Renal cortex interstitium (tissue), 11 donors: ENCODE measurements around the gene BOC. TPM values are rescaled to one million over a fixed set of nuclear protein-coding genes. Genes with fewer than 3 reads are reported as not detected.
A peak's percentile ranks its signal among the peaks of the same experiment; 100 is the strongest.

ENCODE experiments used
- DNase-seq, 11 donors: peaks; one replicate each; pipeline ENCODE4 v3.0.0-alpha.2; 2013; ENCODE audit warnings: low read depth in 9 of 11, low spot score in 4 of 11; ENCODE audit errors: extremely low read depth in 1 of 11
- polyA plus RNA-seq, 3 donors: library from polyadenylated mRNA; unstranded; fragments of 120-200 nt; gene quantifications; one replicate each; pipeline ENCODE4 v1.2.1, GENCODE V29; 2013; ENCODE audit not compliant: insufficient read length in 3 of 3

BOC gene
- polyA plus RNA-seq, 3 donors, result 31.4 to 33.3 (median 32.8) TPM

DNA sequence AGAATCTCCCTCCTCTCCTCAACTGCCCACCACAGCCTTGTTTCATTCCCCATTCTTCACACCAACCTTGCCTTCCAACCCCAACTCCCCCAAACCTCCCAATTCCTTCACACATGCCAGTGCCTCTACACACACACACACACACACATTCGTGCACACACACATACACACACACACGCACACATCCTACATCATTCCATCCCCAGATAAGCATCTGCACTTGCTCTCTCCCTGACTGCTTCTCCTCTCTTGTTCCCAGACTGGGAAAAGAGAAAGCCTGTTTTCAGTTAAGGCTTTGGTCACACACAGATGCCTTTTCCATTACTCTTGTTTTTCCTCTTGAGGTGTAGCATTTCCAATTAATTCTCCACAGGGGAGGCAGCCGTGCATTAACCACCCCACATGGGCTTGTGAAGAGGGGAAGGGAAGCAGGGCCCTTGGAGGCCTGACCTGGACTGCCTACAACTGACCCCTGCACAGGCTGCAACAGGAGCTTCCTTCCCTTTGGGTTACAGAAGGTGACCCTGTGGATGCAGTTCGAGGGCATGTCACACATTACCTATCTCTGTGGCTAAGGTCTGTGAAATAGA is 32.0 kb upstream of the BOC start:
- no peak for DNase-seq

DNA sequence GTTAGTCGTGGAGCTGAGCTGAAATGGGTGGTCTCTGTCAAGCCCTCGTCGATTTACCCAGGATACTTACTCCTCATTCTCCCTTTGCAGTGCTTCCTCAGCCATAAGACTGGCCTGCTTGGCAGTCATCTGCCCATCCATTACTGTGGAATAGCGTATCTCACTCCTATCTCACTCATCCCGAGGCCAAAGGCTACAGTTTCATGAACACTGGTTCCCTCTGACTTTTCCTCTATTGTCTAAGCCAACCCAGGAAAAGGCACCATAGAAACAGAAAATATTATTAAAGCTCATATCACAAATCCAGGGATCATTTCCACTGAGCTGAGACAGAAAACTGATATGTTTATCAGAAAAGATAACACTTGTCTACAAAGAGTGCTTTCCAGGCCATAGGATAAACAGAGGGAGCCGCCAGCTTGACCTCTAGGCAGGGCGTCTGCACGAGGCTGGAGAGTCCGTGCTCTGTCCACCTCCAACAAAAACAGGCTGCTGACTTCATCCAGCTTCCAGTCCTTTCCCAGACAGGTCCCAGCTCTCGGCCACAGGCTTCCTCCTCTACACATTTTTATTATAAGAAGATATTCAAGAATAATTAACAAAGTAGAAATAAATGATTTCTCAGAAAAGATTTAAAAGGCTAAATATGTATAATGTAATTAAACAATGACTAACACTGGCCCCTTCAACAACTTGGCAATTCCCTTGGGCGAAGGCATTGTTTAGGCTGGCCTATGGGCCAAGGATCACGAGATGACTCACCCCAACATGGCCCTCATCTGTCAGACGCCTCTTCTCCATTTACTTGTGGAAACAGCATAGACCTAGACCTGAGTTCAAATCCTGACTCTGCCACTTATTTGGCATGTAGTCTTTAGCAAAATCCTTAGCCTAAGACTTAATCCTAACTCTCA is 27.4 kb upstream of the BOC start:
- DNase-seq, result no peak

DNA sequence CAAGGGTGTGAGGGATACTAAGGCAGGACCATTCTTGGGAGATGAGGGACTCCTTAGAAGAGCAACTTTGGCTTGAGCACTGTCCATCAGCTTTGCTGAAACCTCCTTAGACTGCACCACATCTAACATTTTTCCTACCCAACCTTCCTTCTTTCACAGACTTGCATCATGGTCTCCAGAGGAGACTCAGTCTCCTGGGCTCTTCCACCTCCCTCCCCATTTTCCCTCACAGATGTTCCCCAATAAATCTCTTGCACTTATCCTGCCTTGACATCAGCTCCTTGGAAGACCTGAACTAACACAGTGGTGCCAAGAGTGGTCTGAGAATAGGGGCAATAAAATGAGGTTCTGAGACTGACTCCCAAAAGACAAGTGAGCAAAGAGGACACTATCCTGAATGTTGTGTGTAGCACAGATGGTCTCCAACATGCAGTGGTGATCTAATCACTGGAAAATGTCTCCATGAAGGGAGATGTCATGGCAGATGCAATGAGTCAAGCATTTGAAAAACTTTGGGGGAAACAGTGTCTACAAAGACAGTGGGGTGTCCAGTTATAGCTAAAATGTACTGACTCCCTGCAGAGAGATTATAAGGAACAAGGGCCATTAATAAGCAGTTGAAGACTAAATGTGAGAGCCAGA is 26.0 kb upstream of the BOC start:
- no peak for DNase-seq

DNA sequence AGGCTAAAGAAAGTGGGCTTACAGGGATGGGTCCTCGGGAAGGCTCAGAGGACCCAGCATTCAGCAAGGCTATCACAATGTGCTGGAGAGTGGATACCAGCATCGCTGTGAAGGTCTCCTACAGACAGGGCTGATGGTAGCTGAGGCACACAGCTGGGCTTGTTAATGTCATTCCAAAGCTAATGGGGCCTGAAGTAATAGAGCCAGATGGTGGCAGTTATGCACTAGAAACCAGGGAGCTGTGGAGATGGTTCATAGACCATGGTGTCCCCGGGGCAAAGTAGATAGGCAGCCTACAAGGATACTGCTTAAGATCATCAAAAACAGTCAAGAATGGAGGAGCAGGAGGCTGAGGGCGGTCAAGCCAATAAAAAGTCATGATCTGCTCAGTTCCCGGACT is 24.8 kb upstream of the BOC start:
- no peak for DNase-seq

DNA sequence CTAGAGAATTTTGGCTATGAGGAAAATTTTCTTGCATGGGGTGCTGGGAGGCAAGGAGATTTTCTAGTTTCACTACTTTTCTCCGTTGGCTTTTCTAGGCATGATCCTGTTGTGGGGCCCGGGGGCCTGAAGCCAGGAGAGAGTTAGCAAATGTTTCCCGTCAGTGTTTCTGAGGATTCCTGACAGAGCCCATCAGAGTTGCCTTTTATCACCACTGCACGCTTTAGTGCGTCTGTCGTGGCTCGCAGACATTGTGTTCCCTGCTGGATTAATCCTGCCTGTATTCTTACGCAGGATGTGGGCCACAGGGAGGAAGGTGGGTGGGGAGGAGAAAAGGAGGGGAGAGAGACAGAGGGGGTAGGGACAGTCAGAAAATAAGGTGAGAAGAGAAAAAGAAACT is 18.1 kb upstream of the BOC start:
- peak in 1 of 11 donors; percentile 27 for DNase-seq

DNA sequence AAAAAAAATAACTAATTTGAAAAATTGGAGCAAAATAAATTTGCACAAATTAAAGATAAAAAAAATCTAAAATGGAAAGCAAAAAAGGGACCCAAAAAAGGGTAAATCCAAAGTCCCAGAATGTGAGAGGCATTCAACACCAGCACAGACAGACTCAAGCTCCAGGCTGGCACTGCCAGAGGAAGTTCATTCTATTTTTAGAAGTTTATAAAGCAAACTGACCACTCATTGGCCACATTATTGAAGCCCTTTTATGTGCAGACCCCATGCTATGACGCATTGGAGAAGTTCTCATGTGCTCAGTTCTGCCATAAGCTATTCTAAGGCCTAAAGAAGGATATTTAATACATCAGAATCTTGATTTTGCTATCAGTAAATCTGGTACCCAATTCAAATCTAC is 17.6 kb upstream of the BOC start:
- DNase-seq, result no peak

DNA sequence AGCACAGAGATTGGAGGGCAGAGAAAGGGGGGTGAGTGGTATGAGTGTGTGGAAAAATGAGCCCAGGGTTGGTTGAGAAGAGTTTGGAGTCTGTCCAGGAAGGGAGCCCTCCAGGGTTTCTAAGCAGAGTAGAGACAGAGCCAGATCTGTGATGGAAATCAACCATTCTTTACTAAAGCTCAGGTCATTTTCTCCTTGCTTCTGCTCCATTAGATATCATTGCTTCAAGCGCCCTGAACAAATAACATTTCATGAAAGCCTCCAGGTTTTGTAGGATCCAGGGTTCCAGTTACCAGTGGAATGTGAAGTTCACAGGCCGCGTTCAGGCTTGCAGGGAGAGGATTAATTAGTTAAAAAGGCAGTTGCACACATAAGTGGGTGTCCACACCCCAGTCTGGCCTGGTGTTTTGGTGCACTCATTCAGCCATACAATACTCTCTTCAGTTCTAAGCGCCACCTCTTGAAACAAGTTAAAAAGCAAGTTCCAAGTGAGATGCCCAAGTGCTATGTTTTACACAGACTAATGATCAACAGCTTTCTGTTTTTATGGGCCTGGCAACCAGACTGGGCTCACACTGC is 16.4 kb upstream of the BOC start:
- no peak for DNase-seq

DNA sequence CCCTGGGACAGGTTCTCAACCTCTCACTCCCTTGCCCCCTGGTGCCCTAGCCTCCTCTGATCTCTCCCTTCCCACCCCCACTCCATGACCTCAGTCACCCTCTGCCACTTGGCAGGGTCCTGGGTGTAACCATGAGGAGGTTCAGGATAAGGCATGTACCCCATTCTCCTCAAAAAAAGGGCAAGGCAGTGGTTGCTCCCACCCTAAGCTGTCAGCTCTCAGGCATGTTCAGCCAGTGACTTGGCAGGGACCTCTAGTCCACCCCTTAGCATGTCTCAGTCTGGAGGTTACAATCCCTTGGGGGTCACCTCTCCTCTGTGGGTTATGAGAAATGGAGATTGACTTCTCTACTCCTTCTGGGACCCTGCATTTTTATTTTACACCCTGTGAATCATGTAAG is 11.0 kb upstream of the BOC start:
- DNase-seq, result no peak

DNA sequence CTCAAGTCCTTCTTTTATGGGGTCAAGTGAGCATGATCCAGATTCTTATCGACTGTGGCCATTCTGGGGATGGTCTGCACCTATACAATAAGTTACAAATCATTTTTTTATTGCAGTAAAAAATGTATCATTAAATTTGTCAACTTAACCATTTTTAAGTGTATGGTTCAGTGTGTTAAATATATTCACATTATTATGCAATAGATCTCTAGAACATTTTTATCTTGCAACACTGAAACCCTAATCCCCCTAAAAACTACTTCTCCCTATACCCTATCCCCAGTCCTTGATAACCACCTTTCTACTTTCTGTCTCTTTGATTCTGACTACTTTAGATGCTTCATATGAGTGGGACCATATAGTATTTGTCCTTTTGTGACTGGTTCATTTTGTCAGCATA is 10.4 kb upstream of the BOC start:
- DNase-seq, result no peak

DNA sequence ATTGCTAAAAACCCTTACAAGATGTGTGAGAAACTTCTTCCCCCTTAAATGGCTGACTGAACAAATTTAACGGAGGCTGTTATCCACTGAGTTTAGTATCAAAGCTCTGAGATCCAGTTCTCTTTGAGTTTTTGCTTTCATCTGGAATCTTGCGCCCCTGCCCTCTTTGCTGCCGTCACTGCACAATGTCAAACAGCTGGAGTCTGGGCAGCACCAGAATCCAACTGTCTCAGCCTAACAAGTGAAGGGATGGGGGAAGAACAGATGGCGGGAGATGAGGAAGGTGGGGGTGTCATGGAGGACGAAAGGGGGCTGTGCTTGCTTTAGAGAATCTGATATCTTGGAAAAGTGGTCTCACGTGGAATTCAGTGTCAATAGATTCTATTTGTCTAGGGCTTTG is 7.0 kb upstream of the BOC start:
- DNase-seq, result no peak

DNA sequence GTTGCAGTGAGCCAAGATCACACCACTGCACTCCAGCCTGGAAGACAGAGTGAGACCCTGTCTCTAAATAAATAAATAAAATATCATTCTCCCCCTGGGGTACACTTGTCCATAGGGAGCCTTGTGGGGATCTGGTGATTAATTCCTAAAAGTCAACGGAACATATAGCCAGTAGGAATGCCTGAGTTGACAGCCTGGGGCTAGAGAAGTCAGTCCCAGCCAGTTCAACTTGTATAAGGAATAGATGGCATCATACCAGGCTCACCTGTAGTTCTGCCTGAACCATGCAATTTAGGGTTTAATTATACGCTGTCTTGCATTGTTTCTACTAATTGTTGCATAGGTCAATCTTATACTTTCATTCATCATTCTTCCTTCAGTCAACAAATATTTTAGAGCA is 5.9 kb upstream of the BOC start:
- DNase-seq, result no peak

DNA sequence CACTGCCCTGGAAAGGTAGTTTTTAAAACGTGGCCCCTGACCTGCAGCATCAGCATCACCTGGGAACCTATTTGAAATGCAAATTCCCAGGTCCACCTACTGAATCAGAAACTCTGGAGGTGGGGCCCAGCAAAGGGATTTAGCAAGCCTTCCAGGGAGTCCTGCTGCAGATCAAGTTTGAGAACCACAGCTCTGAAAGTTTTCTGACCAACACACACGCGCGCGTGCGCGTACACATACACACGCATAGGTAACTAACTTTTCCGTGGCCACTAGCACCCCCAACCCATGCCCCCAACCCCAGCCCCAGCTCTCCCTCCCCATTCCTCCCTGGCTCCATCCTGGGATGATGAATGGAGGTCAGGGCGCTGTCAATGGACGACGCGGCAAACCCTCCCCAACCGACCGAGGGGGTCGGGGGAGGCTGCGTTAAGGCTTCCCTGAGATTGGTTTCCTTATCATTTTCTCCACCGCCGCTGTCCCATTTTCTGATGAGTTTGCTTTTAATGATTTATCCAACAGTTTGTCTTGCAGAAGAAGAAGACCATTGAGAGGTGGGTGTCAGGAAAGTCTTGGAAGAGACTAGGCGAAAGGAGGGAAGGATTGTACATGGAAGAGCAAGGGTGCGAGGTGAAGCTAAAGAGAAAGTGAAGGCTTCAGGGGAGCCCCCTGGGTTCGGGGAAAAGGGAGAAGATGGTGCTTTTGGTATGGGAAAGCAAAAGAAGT is 590 bp upstream of the BOC start:
- peak in 6 of 11 donors; percentile 31 to 81 (median 50) for DNase-seq

DNA sequence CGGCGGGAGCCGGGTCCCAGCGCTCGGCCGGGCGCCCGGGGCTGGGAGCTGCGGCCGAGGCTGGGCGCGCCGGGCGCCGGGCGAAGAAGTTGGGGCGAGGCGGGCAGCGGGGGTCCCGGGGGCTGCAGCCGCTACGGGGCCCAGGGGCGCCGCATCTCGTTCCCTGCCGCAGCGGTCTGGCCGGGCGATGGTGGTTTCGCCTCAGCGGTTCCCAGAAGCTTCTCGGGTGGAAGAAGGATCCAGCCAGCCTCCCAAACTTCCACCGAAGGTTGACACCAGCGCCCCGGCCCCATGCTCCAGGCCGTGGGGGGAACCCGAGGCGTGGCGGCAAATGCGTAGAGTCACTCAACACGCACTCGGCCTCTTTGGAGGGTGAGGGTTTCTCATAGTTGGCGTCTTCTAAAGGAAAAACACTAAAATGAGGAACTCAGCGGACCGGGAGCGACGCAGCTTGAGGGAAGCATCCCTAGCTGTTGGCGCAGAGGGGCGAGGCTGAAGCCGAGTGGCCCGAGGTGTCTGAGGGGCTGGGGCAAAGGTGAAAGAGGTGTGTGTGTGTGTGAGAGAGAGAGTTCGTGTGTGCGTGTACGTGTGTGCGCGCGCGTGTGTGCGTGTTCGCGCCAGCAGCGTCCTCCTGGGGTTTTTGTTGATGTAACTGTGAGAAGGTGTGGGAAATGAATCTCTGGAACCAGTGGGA is 940 bp downstream of the BOC start:
- peak in 2 of 11 donors; percentile 35 to 45 for DNase-seq

DNA sequence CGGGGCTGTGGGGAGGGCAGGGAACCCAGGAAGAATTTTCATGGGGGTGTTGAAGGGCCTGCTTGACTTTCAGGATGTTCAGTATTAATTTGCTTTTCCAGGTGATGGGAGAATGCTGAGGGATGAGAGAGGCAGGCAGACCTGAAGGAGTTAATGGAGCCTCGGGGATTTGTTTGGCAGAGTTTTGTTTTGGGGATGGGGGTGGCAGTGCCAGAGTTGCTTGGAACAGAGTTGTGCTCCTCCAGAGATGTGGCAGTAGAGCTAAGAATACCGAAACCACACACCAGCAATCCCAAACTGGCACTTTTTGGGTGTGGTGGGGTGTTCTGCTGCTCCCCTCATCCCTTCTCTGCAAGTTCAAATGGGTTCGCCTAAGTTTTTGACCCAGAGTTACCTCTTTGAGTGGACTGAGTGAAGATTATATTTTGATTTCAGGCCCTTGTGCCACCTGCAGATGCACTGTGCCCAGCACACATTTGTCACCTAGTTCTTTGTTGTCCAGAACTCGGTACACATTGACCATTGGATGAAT is 1.6 kb downstream of the BOC start:
- no peak for DNase-seq

DNA sequence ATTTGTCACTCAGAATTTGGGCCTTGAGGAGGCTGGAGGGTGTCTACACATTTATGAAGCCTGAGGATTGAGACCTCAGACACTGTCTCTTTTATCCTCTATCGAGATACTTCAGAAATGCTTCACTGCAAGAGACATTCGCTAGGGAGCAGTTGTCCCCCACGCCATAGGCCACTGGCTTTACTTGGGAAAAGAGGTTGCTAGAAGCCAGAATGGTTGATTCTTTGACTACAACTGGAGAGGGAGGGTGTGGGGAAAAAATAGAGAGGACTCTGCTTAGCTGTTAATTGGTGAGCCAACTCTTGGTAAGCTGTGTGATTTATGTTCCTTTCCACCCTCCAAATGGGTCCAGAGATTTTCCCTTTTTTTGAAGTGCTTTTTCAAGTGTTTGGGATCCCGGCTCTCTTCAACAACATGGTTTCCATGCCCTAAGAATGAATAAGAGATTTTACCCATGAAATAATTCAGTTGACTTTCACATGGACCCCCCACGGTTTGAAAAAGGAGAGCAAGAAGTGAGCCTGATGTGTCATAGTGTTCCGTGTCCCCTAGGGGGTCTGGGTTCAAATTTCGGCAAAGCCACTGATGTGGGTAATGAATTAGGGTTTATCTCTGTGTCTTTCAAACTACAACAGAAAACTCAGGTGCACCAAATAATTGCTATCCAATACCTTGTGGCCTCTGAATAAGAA is 2.7 kb downstream of the BOC start:
- no peak for DNase-seq

DNA sequence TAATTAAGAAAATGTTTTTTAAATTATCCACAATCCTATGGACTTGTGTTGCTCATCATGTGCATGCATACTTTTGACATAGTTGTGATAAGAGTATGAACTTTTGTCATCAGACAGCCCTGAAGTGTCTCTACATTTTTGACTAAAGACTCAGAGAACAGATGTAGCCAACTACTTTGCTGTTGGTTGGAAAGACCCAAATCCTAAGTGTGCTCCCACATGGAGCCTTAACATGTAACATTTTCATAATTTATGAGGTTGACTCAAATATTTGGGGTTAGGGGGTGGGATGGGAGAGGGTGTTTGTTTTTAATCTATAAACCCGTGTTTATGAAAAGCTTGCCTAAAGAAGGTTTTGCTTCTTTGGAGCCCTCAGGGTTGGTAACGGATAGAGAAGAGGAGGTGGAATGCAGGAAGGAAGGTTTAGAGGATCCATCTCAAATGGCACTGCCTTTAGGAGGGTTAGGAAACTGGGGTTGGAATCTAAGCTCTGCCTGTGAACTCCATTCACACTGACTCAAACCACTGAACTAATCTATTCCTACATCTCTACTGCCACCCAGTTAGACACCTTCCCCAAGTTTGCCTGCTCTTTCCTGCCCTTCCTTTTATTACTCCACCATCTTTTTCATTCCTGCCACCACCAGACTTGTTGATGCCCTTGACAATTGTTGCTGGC is 3.7 kb downstream of the BOC start:
- DNase-seq, result no peak

DNA sequence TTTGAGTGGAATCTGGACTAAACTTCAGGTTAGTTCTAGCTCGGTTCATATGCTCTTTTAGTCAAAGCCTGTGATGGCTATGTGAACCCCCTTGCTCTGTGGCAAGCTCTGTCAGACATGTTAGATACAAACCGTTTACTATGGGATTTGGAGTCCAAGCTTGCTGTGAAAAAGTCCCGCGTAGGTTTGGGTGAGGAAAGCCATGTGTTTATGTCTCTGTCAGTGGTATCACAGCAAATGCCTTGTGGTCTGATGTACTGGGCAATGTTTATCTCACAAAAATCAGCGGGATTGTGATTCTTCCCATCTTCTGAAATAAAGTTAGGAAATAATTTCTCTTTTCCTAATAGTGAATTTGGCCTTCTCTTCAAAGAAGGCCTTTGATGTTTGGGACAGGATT is 5.0 kb downstream of the BOC start:
- no peak for DNase-seq
